Measurements from ENCODE around the gene NR3C2.

DNA sequence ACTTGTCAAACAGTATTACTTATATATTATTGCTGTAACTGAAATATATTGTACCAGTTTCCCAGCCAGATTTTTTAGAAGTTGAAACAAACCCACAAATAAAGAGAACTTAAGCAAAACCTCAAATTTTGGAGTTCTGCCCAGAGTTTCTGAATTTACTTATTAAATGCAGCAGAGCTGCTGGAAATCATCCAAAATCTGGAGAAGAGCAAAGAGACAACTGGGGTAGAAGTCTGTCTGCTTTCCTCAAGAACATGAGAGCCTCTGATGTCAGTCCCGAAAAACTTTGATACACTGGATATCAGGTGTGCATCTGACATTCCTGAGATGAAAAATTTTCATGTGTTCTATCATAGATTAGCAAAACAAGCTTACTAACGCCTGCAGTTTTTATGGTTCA lies 325.9 kb downstream of the NR3C2 start:
- TF ChIP-seq, protein P1, sequence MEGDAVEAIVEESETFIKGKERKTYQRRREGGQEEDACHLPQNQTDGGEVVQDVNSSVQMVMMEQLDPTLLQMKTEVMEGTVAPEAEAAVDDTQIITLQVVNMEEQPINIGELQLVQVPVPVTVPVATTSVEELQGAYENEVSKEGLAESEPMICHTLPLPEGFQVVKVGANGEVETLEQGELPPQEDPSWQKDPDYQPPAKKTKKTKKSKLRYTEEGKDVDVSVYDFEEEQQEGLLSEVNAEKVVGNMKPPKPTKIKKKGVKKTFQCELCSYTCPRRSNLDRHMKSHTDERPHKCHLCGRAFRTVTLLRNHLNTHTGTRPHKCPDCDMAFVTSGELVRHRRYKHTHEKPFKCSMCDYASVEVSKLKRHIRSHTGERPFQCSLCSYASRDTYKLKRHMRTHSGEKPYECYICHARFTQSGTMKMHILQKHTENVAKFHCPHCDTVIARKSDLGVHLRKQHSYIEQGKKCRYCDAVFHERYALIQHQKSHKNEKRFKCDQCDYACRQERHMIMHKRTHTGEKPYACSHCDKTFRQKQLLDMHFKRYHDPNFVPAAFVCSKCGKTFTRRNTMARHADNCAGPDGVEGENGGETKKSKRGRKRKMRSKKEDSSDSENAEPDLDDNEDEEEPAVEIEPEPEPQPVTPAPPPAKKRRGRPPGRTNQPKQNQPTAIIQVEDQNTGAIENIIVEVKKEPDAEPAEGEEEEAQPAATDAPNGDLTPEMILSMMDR (IDR thresholded peaks at IDR 0.05; ENCODE audit: insufficient read depth, low read depth, low read length), result no peak
- no peak for TF ChIP-seq EZH2 (IDR thresholded peaks at IDR 0.05; ENCODE audit: insufficient read depth, low read length)
